Astrocyte (in vitro differentiated cells and primary cell): ENCODE results near the gene CAPN5.

Experiments used
- CTCF ChIP-seq: IDR thresholded peaks from 2 replicates; pipeline ENCODE4 v1.5.1; 2011; ENCODE audit warnings: low read depth, mild to moderate bottlenecking, inconsistent platforms, low read length, moderate library complexity; ENCODE audit not compliant: insufficient read depth
- EZH2 ChIP-seq: IDR thresholded peaks from 2 replicates; pipeline ENCODE4 v1.6.1; 2012; ENCODE audit warnings: mild to moderate bottlenecking, low read length, inconsistent platforms; ENCODE audit not compliant: insufficient read depth

- no peak for TF ChIP-seq CTCF
- no peak for TF ChIP-seq EZH2
These were observed 6.5 kb upstream of the CAPN5 start for GRCh38 chr11:77060234-77060633.
